ENCODE data around the gene APBA2.

APBA2 gene

GRCh38 chr15:29064290-29064689, 178.5 kb downstream of the APBA2 start:
- no peak for TF ChIP-seq POLR2A (IDR thresholded peaks at IDR 0.05; ENCODE audit: low read length)
- TF ChIP-seq GATA1 (IDR thresholded peaks at IDR 0.05; ENCODE audit: low read depth, low read length), result no peak
- DNase-seq, result no peak

GRCh38 chr15:29064731-29065130, 179.0 kb downstream of the APBA2 start:
- TF ChIP-seq POLR2A (IDR thresholded peaks at IDR 0.05; ENCODE audit: low read length) (no peak), GATA1 (IDR thresholded peaks at IDR 0.05; ENCODE audit: low read depth, low read length) (no peak)

GRCh38 chr15:29065571-29065970, 179.8 kb downstream of the APBA2 start:
- no peak for TF ChIP-seq POLR2A (IDR thresholded peaks at IDR 0.05; ENCODE audit: low read length)
- no peak for TF ChIP-seq GATA1 (IDR thresholded peaks at IDR 0.05; ENCODE audit: low read depth, low read length)
- no peak for DNase-seq

More at GRCh38 chr15:29064731-29065130, 179.0 kb downstream of the APBA2 start:
- DNase-seq, result no peak

- no peak for TF ChIP-seq POLR2A (IDR thresholded peaks at IDR 0.05; ENCODE audit: low read length)
- no peak for TF ChIP-seq GATA1 (IDR thresholded peaks at IDR 0.05; ENCODE audit: low read depth, low read length)
- DNase-seq, result no peak
These were observed 180.5 kb downstream of the APBA2 start for GRCh38 chr15:29066310-29066709.

GRCh38 chr15:29066838-29067237, 181.1 kb downstream of the APBA2 start:
- DNase-seq, result no peak
- TF ChIP-seq GATA1 (IDR thresholded peaks at IDR 0.05; ENCODE audit: low read depth, low read length) (no peak), POLR2A (IDR thresholded peaks at IDR 0.05; ENCODE audit: low read length) (no peak)

GRCh38 chr15:29067949-29068348, 182.2 kb downstream of the APBA2 start:
- TF ChIP-seq GATA1 (IDR thresholded peaks at IDR 0.05; ENCODE audit: low read depth, low read length), result no peak
- no peak for TF ChIP-seq POLR2A (IDR thresholded peaks at IDR 0.05; ENCODE audit: low read length)
- no peak for DNase-seq

GRCh38 chr15:29070471-29071231, 184.9 kb downstream of the APBA2 start:
- TF ChIP-seq GATA1 (IDR thresholded peaks at IDR 0.05; ENCODE audit: low read depth, low read length) (no peak), POLR2A (IDR thresholded peaks at IDR 0.05; ENCODE audit: low read length) (no peak)
- no peak for DNase-seq

- no peak for DNase-seq
- TF ChIP-seq GATA1 (IDR thresholded peaks at IDR 0.05; ENCODE audit: low read depth, low read length), result no peak
- no peak for TF ChIP-seq POLR2A (IDR thresholded peaks at IDR 0.05; ENCODE audit: low read length)
These were observed 185.6 kb downstream of the APBA2 start for GRCh38 chr15:29071232-29071881.

GRCh38 chr15:29071882-29072273, 186.1 kb downstream of the APBA2 start:
- TF ChIP-seq POLR2A (IDR thresholded peaks at IDR 0.05; ENCODE audit: low read length) (no peak), GATA1 (IDR thresholded peaks at IDR 0.05; ENCODE audit: low read depth, low read length) (no peak)

GRCh38 chr15:29072444-29072843, 186.7 kb downstream of the APBA2 start:
- DNase-seq, result no peak
- no peak for TF ChIP-seq GATA1 (IDR thresholded peaks at IDR 0.05; ENCODE audit: low read depth, low read length)
- no peak for TF ChIP-seq POLR2A (IDR thresholded peaks at IDR 0.05; ENCODE audit: low read length)

More at GRCh38 chr15:29071882-29072273, 186.1 kb downstream of the APBA2 start:
- DNase-seq, result no peak

- TF ChIP-seq POLR2A (IDR thresholded peaks at IDR 0.05; ENCODE audit: low read length) (no peak), GATA1 (IDR thresholded peaks at IDR 0.05; ENCODE audit: low read depth, low read length) (no peak)
These were observed 188.3 kb downstream of the APBA2 start for GRCh38 chr15:29074045-29074444.

GRCh38 chr15:29078541-29078940, 192.8 kb downstream of the APBA2 start:
- DNase-seq, result no peak
- TF ChIP-seq POLR2A (IDR thresholded peaks at IDR 0.05; ENCODE audit: low read length) (no peak), GATA1 (IDR thresholded peaks at IDR 0.05; ENCODE audit: low read depth, low read length) (no peak)

More at GRCh38 chr15:29074045-29074444, 188.3 kb downstream of the APBA2 start:
- no peak for DNase-seq

GRCh38 chr15:29079479-29079878, 193.7 kb downstream of the APBA2 start:
- TF ChIP-seq POLR2A (IDR thresholded peaks at IDR 0.05; ENCODE audit: low read length) (no peak), GATA1 (IDR thresholded peaks at IDR 0.05; ENCODE audit: low read depth, low read length) (no peak)
- no peak for DNase-seq

GRCh38 chr15:29081781-29082180, 196.0 kb downstream of the APBA2 start:
- DNase-seq, result no peak
- TF ChIP-seq GATA1 (IDR thresholded peaks at IDR 0.05; ENCODE audit: low read depth, low read length) (no peak), POLR2A (IDR thresholded peaks at IDR 0.05; ENCODE audit: low read length) (no peak)

GRCh38 chr15:29083161-29083560, 197.4 kb downstream of the APBA2 start:
- TF ChIP-seq GATA1 (IDR thresholded peaks at IDR 0.05; ENCODE audit: low read depth, low read length), result no peak
- TF ChIP-seq POLR2A (IDR thresholded peaks at IDR 0.05; ENCODE audit: low read length), result no peak
- no peak for DNase-seq
